GM12878 (cell line): ENCODE data around the gene GPLD1. TPM values are rescaled to one million over a fixed set of nuclear protein-coding genes. Genes with fewer than 3 reads are reported as not detected.

Experiments used
- CHD2 ChIP-seq: IDR thresholded peaks from 2 replicates; pipeline ENCODE4 v1.6.1; 2011; ENCODE audit warnings: low read depth, low read length, improper control_type of control experiment, borderline replicate concordance
- CTCF ChIP-seq, 3 experiments: IDR thresholded peaks in 2 of 3; conservative IDR thresholded peaks in 1 of 3; 2 replicates each; pipeline ENCODE4 v1.5.1; 2011; ENCODE audit warnings: low read depth in 3 of 3, low read length in 3 of 3, mild to moderate bottlenecking in 3 of 3, control low read depth in 2 of 3, moderate library complexity in 2 of 3, inconsistent platforms in 1 of 3, mixed read lengths in 1 of 3; ENCODE audit not compliant: control insufficient read depth in 2 of 3, insufficient read depth in 1 of 3; ENCODE audit errors: extremely low read depth in 1 of 3
- E4F1 ChIP-seq: fragments of 450-650 bp; IDR thresholded peaks from 2 replicates; pipeline ENCODE4 v1.6.1; 2018; ENCODE audit warnings: borderline replicate concordance, mild to moderate bottlenecking; ENCODE audit not compliant: partially characterized antibody
- HDGF ChIP-seq: fragments of 450-650 bp; IDR thresholded peaks from 2 replicates; pipeline ENCODE4 v1.6.1; 2016; ENCODE audit warnings: antibody characterized with exemption
- IRF4 ChIP-seq: IDR thresholded peaks from 2 replicates; pipeline ENCODE4 v1.6.1; 2011; ENCODE audit warnings: low read depth, low read length
- MEF2A ChIP-seq: IDR thresholded peaks from 2 replicates; pipeline ENCODE4 v1.6.1; 2011; ENCODE audit warnings: low read depth, mild to moderate bottlenecking, low read length, moderate library complexity; ENCODE audit not compliant: insufficient read depth
- MTA2 ChIP-seq: fragments of 450-650 bp; IDR thresholded peaks from 2 replicates; pipeline ENCODE4 v1.6.1; 2016; ENCODE audit warnings: low read depth, mild to moderate bottlenecking, moderate library complexity
- PAX5 ChIP-seq: IDR thresholded peaks from 2 replicates; pipeline ENCODE4 v1.6.1; 2011; ENCODE audit warnings: low read depth, low read length, borderline replicate concordance
- POLR2AphosphoS2 ChIP-seq: IDR thresholded peaks from 2 replicates; pipeline ENCODE4 v1.6.1; 2011; ENCODE audit warnings: low read depth, mild to moderate bottlenecking, low read length, improper control_type of control experiment, moderate library complexity
- SIX5 ChIP-seq: IDR thresholded peaks from 2 replicates; pipeline ENCODE4 v1.6.1; 2011; ENCODE audit warnings: mild to moderate bottlenecking, low read depth, low read length, moderate library complexity; ENCODE audit not compliant: severe bottlenecking
- SMAD1 ChIP-seq: fragments of 450-650 bp; IDR thresholded peaks from 2 replicates; pipeline ENCODE4 v1.6.1; 2018; ENCODE audit warnings: mild to moderate bottlenecking, low read depth; ENCODE audit not compliant: partially characterized antibody
- SMARCA5 ChIP-seq: fragments of 450-650 bp; IDR thresholded peaks from 2 replicates; pipeline ENCODE4 v1.6.1; 2017; ENCODE audit warnings: mild to moderate bottlenecking
- SPI1 ChIP-seq: IDR thresholded peaks from 2 replicates; pipeline ENCODE4 v1.6.1; 2011; ENCODE audit warnings: low read depth, mild to moderate bottlenecking, low read length, moderate library complexity, borderline replicate concordance; ENCODE audit not compliant: insufficient read depth
- TARDBP ChIP-seq: IDR thresholded peaks from 2 replicates; pipeline ENCODE4 v1.6.1; 2016; ENCODE audit warnings: borderline replicate concordance
- TBL1XR1 ChIP-seq: IDR thresholded peaks from 2 replicates; pipeline ENCODE4 v1.6.1; 2012; ENCODE audit warnings: low read depth, low read length, improper control_type of control experiment
- TCF3 ChIP-seq: IDR thresholded peaks from 2 replicates; pipeline ENCODE4 v1.6.1; 2012; ENCODE audit warnings: low read depth, mild to moderate bottlenecking, low read length, borderline replicate concordance; ENCODE audit not compliant: insufficient read depth
- ZBED1 ChIP-seq: IDR thresholded peaks from 2 replicates; pipeline ENCODE4 v1.6.1; 2016; ENCODE audit warnings: borderline replicate concordance
- ZNF207 ChIP-seq: fragments of 450-650 bp; IDR thresholded peaks from 2 replicates; pipeline ENCODE4 v1.6.1; 2014; ENCODE audit warnings: antibody characterized with exemption, mild to moderate bottlenecking, borderline replicate concordance
- polyA plus RNA-seq, 11 experiments: library from polyadenylated mRNA; depleted of rRNA in 4 of 11; unstranded in 6 of 11; stranded (reverse) in 5 of 11; fragments of >200 nt; fragmentation: Nextera tagmentation in 4 of 11; fragmentation: Illumina TruSeq in 1 of 11; extraction: Ambion mirVana in 4 of 11; extraction: Trizol in 1 of 11; gene quantifications; 1 replicate in 1 of 11; 2 replicates in 10 of 11; pipeline versions ENCODE4 v1.2.1 to v1.2.3, GENCODE V29; 2011 to 2016; ENCODE audit warnings: inconsistent platforms in 2 of 11, missing spikeins in 2 of 11, low read depth in 1 of 11
- total RNA-seq, 4 experiments: library from RNA; depleted of rRNA in 3 of 4; stranded (reverse); fragments of >200 nt in 3 of 4; fragmentation: Illumina TruSeq in 1 of 4; extraction: Trizol in 1 of 4; gene quantifications; 2 replicates each; pipeline versions ENCODE4 v1.2.1 to v1.2.3, GENCODE V29; 2013 to 2021
- TF ChIP-seq, protein P1 (sequence below): fragments of 450-650 bp; formaldehyde crosslinking; IDR thresholded peaks from 2 replicates; pipeline ENCODE4 v1.5.0; 2022; ENCODE audit warnings: mild to moderate bottlenecking, missing genetic modification characterization
- TF ChIP-seq, protein P2 (sequence below): fragments of 450-650 bp; IDR thresholded peaks from 2 replicates; pipeline ENCODE4 v1.6.1; 2017; ENCODE audit warnings: mild to moderate bottlenecking, low read depth, inconsistent platforms; ENCODE audit not compliant: poor library complexity, severe bottlenecking

GPLD1 gene
- total and polyA plus RNA-seq, 10 of the 15 experiments (the other 5 are each of a cell fraction or from before 2014, with no cell fraction given), result 0.04 to 1.0 (median 0.69) TPM

- TF ChIP-seq IRF4, result no peak
- no peak for TF ChIP-seq MTA2
- no peak for TF ChIP-seq ZNF207
- no peak for TF ChIP-seq CHD2
- no peak for TF ChIP-seq E4F1
- no peak for TF ChIP-seq TCF3
- TF ChIP-seq, protein P1, sequence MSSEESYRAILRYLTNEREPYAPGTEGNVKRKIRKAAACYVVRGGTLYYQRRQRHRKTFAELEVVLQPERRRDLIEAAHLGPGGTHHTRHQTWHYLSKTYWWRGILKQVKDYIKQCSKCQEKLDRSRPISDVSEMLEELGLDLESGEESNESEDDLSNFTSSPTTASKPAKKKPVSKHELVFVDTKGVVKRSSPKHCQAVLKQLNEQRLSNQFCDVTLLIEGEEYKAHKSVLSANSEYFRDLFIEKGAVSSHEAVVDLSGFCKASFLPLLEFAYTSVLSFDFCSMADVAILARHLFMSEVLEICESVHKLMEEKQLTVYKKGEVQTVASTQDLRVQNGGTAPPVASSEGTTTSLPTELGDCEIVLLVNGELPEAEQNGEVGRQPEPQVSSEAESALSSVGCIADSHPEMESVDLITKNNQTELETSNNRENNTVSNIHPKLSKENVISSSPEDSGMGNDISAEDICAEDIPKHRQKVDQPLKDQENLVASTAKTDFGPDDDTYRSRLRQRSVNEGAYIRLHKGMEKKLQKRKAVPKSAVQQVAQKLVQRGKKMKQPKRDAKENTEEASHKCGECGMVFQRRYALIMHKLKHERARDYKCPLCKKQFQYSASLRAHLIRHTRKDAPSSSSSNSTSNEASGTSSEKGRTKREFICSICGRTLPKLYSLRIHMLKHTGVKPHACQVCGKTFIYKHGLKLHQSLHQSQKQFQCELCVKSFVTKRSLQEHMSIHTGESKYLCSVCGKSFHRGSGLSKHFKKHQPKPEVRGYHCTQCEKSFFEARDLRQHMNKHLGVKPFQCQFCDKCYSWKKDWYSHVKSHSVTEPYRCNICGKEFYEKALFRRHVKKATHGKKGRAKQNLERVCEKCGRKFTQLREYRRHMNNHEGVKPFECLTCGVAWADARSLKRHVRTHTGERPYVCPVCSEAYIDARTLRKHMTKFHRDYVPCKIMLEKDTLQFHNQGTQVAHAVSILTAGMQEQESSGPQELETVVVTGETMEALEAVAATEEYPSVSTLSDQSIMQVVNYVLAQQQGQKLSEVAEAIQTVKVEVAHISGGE, result no peak
- TF ChIP-seq SIX5, result no peak
- TF ChIP-seq MEF2A, result no peak
- no peak for TF ChIP-seq TARDBP
- TF ChIP-seq SMAD1, result no peak
- peak; percentile 61; the same call in 1 of the 2 replicates for TF ChIP-seq POLR2AphosphoS2
- TF ChIP-seq HDGF, result no peak
- TF ChIP-seq PAX5, result no peak; the same call in 1 of the 2 replicates
- no peak for TF ChIP-seq SPI1
- no peak for TF ChIP-seq ZBED1
- TF ChIP-seq TBL1XR1, result 0 out of 2 replicates have a peak, but pooled peaks have one; percentile 41
- no peak for TF ChIP-seq CTCF (IDR thresholded peaks at IDR 0.05 in 2 of 3, conservative IDR thresholded peaks at IDR 0.05 in 1 of 3; ENCODE audit: control insufficient read depth in 2 of 3, extremely low read depth in 1 of 3, insufficient read depth in 1 of 3, low read depth in 3 of 3, low read length in 3 of 3)
- TF ChIP-seq SMARCA5, result no peak
- TF ChIP-seq, protein P2, sequence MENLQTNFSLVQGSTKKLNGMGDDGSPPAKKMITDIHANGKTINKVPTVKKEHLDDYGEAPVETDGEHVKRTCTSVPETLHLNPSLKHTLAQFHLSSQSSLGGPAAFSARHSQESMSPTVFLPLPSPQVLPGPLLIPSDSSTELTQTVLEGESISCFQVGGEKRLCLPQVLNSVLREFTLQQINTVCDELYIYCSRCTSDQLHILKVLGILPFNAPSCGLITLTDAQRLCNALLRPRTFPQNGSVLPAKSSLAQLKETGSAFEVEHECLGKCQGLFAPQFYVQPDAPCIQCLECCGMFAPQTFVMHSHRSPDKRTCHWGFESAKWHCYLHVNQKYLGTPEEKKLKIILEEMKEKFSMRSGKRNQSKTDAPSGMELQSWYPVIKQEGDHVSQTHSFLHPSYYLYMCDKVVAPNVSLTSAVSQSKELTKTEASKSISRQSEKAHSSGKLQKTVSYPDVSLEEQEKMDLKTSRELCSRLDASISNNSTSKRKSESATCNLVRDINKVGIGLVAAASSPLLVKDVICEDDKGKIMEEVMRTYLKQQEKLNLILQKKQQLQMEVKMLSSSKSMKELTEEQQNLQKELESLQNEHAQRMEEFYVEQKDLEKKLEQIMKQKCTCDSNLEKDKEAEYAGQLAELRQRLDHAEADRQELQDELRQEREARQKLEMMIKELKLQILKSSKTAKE, result no peak
These were observed 86.5 kb downstream of the GPLD1 start, which contains the start of gene MRS2 (continued) for GRCh38 chr6:24402697-24403500.
